EH (cell line): Measurements from ENCODE around the gene MBD1.
"Not testable (repeated sequence)": the region's sequence is repeated elsewhere in the genome, so short reads cannot be mapped to it uniquely, and the experiment has no call there.

Source experiments
- DNase-seq: peaks from one replicate; pipeline ENCODE4 v3.0.0-alpha.2; 2015; ENCODE audit warnings: low read depth

MBD1 gene

DNA sequence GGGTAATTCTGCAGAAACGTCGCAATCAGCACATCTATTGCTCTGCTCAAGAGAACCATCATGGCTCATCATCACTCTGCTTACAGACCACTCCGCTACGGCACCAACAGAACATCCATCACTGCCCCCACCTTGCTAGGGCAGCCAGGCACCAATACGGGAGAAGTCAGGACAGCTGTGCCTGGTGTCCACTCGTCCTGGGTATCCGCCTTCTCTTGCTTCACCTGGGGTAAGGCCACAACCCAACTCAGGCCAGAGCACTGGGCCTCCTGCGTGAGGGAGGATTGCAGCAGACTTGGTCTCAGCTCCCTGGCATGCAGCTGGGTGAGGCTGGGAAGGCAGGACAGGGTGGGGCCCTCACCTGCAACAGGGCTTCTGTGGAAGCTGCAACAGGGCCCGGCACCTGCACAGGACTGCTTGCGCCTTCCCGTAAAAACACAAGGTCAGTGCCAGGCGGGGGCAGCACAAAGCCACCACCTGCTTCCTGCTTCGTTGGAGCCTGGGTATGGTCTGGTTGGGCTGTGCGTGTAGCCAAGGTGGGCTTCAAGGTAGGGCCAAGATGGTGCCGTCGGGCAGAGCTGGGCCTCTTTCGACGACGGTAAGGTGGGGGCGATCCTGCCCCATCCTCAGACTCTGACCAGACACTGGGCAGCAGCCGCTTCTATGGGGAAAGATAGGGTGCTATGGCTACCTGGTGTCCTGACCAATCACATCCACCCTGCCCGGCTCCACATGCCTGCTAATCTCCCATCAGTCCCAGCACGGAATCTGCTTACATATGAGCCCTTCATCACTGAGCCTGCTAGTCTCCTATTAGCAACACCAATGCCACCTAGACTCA, 7.9 kb downstream of the MBD1 start:
- DNase-seq, result no peak

DNA sequence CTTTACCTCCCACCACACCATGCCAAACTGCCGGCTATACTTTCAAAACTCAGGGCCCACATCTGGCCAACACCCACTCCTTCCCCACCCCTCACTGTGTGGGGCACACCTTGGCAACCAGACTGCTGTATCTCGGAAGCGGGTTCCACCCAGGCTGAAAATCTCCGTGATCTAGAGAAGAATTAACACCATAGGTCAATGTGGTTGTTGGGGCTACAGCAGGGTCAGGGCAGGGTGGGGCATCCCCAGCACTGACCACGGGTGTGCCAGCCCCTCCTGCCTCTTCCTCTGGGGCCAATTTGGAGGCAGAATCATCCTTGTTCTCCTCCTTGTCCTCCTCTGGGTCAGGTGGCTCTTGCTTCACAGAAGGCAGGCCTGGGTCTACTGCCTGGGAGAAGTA, 8.8 kb downstream of the MBD1 start:
- DNase-seq, result no peak

GRCh38 chr18:50268022-50268747, 13.1 kb downstream of the MBD1 start:
- DNase-seq, result no peak

DNA sequence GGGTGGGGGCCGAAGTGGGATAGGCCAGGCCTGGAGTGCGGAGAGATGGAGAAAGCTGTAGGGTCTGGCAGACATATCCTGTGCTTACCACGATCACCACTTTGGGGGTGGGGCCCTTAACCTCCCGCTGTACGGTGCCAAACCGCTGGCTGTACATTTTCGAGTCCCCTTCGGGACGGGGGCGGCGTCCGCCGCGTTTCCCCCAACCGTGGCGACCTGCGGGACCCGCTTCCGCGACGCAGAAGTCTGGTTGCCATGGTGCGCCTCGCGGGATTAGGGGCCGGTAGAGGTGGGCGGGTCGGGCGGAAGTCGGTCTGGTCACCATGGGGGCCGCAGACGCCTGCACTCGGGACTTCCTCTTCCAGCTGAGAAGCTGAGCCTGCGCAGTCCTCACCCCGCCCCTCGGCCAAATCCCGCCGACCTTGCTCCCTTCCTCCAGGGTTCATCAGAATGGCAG, 15.0 kb downstream of the MBD1 start, which contains the start of gene CFAP53:
Gene CFAP53 (minus strand): TSS at position 248 of the 457 bp plus-strand sequence. CDS start 91 bp downstream, at position 157.
- peak; percentile 90 for DNase-seq

DNA sequence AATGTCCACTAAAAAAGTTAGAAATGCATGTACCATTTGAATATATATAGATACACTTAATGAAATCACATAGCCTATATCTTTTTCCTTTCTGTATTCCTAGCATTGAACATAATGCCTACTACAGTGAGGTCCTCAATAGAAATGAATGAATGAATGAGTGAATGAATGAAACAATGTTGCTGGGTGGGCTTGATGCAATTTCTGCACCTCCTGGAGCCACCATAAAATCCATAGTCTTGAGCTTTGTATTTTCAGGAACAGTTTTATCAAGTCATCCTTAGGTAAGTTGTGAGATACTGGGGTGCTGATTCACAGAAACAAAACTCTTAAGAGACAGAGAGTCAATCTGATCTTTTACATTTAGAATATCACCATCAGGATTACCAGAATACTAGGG, 18.3 kb downstream of the MBD1 start:
- no peak for DNase-seq

DNA sequence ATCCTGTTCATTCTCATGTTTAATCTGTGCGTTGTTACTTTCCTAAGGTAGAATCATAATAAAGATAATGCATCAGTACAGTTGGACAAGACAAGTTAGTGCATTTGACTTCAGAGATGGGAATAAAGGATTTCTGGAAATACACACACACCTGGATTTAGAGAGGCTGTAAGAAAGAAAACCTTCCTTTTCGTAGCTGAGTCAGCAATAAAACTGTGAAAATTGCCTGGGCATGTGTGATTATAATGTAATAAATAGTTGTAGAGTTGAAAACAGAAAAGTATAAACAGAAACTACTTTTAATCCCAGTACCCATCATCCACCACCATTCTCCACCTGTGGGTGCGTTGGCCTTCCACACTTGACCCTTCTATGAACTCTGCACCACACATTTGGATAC, 30.4 kb downstream of the MBD1 start:
- no peak for DNase-seq

DNA sequence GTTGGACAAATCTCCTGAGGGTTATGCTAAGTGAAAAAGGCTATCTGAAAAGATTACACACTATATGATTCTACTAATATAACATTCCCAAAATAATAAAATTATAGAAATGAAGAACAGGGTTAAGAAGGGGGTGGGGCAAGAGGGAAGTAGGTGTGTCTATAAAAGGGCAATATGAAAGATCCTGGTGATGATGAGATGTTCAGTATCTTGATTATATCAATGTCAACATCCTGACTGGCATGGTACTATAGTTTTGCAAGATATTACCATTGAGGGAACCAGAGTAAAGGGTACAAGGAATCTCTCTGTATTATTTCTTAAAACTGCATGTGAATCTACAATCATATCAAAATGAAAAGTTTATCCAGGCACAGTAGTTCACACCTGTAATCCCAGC, 31.7 kb downstream of the MBD1 start:
- no peak for DNase-seq

DNA sequence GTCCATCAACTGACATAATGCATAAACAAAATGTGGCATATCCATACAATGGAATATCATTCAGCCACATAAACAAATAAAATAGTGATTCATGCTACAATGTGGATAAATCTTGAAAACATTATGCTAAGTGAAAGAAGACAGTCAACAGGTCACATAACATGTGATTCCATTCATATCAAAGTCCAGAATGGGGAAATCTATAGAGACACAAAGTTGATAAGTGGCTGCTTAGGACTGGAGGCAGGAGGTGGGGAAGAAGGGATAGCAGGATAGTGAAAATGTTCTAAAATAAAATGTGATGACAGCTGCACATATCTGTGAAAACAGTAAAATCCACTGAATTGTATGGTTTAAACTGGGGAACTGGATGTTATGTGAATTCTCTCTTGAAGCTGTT, 33.8 kb downstream of the MBD1 start:
- no peak for DNase-seq

DNA sequence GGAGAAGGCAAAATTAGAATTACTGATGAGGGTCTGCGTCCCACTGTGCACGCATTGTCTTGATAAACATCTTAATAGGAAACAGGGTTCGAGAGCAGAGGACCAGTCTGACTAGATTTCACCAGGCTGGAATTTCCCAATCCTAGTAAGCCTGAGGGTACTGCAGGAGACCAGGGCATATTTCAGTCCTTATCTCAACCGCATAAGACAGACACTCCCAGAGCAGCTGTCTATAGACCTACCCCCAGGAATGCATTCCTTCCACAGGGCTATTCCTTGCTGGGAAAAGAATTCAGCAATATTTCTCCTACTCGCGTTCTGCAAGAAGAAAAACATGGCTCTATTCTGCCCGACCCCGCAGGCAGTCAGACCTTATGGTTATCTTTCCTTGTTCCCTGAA, 39.6 kb downstream of the MBD1 start:
- not testable (repeated sequence) for DNase-seq

DNA sequence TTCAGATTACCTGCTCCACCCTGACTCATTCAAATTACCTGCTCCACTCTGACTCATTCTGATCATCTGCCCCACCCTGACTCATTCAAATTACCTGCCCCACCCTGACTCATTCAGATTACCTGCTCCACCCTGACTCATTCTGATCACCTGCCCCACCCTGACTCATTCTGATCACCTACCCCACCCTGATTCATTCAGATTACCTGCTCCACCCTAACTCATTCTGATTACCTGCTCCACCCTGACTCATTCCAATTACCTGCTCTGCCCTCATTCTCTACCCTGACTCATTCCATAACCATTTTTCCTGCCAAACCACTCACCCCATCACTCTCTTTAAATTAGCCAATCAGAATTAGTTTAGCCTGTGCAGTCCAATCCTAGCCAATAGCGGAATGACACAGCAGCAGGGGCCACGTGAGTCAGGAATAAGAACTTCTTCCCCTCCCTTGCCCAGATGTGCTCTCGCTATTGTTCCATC, 41.2 kb downstream of the MBD1 start:
- DNase-seq, result no peak

DNA sequence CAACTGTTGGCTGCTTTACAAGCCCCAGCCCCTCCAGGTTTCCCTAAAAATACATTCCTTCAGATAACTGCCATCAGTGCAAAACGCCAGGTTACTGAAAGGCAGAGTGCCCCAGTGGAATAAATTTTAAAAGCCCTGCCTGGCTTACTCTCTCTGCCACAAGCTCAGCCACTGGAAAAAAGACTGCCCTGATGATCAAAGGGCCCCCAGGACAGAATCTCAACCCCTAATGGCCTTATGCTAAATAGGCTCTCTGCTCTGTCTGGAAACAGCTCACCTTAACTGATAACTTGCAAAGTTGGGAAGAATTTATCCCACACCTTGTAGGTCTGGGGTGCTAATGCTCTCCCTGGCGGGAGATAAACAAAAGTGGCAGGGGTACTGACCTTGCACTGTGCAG, 48.9 kb downstream of the MBD1 start:
- DNase-seq, result no peak

DNA sequence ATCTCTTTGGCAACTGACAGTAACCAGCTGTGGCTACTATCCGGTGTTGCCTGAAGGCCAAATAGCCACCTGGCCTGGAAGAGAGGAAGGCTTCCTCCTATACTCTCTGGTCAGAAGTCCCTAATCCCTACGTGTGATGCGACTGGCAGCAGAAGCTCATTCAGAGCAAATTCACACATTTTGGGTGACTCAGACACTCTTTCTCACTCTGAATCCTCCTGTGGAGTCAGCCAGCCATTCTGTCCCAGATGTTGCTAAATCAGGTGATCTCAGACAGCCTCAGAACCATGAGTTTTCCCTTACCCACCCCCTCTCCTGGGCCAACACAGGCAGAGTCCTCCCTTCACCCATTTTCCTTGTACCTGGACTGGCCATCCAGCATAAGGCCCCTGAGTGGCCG, 49.7 kb downstream of the MBD1 start:
- DNase-seq, result no peak

GRCh38 chr18:50220249-50220648, 61.1 kb downstream of the MBD1 start:
- not testable (repeated sequence) for DNase-seq
